Measurements from ENCODE around the gene GRIK1. TPM values are rescaled to one million over a fixed set of nuclear protein-coding genes. Genes with fewer than 3 reads are reported as not detected.
A peak's percentile ranks its signal among the peaks of the same experiment; 100 is the strongest.
"Not testable (repeated sequence)": the region's sequence is repeated elsewhere in the genome, so short reads cannot be mapped to it uniquely, and the experiment has no call there.

GRIK1 gene
- 4.6 TPM for total RNA-seq

- peak; percentile 43 for DNase-seq (ENCODE audit: low spot score)
- no peak for ATAC-seq
- intact Hi-C loops (cut with DNase I) = no loop called here
These were observed at the start of gene GRIK1 for GRCh38 chr21:29939924-29940275. TSS of gene GRIK1 (minus strand) at chr21:29939996.

- ATAC-seq (no peak), DNase-seq (ENCODE audit: low spot score) (no peak)
- intact Hi-C loops (cut with DNase I) = no loop called here
These were observed 48.0 kb upstream of the GRIK1 start for GRCh38 chr21:29987762-29988161.

GRCh38 chr21:29985866-29986265 lies 46.1 kb upstream of the GRIK1 start:
- ATAC-seq (no peak), DNase-seq (ENCODE audit: low spot score) (no peak)
- intact Hi-C loops (cut with DNase I) = no loop called here

GRCh38 chr21:29979043-29979442 lies 39.2 kb upstream of the GRIK1 start:
- ATAC-seq = no peak
- intact Hi-C loops (cut with DNase I) = no loop called here
- DNase-seq (ENCODE audit: low spot score) = no peak

- DNase-seq (ENCODE audit: low spot score) = no peak
- no peak for ATAC-seq
- intact Hi-C loops (cut with DNase I) = no loop called here
These were observed 36.0 kb upstream of the GRIK1 start for GRCh38 chr21:29975776-29976175.

- DNase-seq (ENCODE audit: low spot score) (no peak), ATAC-seq (no peak)
- intact Hi-C loops (cut with DNase I) = no loop called here
These were observed 33.5 kb upstream of the GRIK1 start for GRCh38 chr21:29973258-29973657.

- intact Hi-C loops (cut with DNase I) = no loop called here
- no peak for ATAC-seq
- DNase-seq (ENCODE audit: low spot score) = no peak
These were observed 21.7 kb upstream of the GRIK1 start for GRCh38 chr21:29961291-29962027.

- ATAC-seq (no peak), DNase-seq (ENCODE audit: low spot score) (no peak)
- intact Hi-C loops (cut with DNase I) = no loop called here
These were observed 18.8 kb upstream of the GRIK1 start for GRCh38 chr21:29958551-29958950.

- DNase-seq (ENCODE audit: low spot score); ATAC-seq; intact Hi-C loops (cut with DNase I): not testable (repeated sequence)
These were observed 18.2 kb upstream of the GRIK1 start for GRCh38 chr21:29958035-29958434.

- intact Hi-C loops (cut with DNase I) = no loop called here
- no peak for DNase-seq (ENCODE audit: low spot score)
- ATAC-seq = no peak
These were observed 13.9 kb upstream of the GRIK1 start for GRCh38 chr21:29953690-29954089.

- ATAC-seq (no peak), DNase-seq (ENCODE audit: low spot score) (no peak)
- intact Hi-C loops (cut with DNase I) = no loop called here
These were observed 13.3 kb upstream of the GRIK1 start for GRCh38 chr21:29953072-29953471.

GRCh38 chr21:29951911-29952310 lies 12.1 kb upstream of the GRIK1 start:
- no peak for ATAC-seq
- DNase-seq (ENCODE audit: low spot score) = no peak
- intact Hi-C loops (cut with DNase I) = no loop called here

GRCh38 chr21:29949991-29950390 lies 10.2 kb upstream of the GRIK1 start:
- intact Hi-C loops (cut with DNase I) = no loop called here
- ATAC-seq = no peak
- no peak for DNase-seq (ENCODE audit: low spot score)

GRCh38 chr21:29947119-29947518 lies 7.3 kb upstream of the GRIK1 start:
- intact Hi-C loops (cut with DNase I) = no loop called here
- no peak for ATAC-seq
- no peak for DNase-seq (ENCODE audit: low spot score)

- DNase-seq (ENCODE audit: low spot score) = no peak
- no peak for ATAC-seq
- intact Hi-C loops (cut with DNase I) = no loop called here
These were observed 4.1 kb upstream of the GRIK1 start for GRCh38 chr21:29943885-29944284.

- intact Hi-C loops (cut with DNase I) = no loop called here
- ATAC-seq (no peak), DNase-seq (ENCODE audit: low spot score) (no peak)
These were observed 2.2 kb upstream of the GRIK1 start for GRCh38 chr21:29942034-29942433.

GRCh38 chr21:29940991-29941390 lies 1.2 kb upstream of the GRIK1 start:
- DNase-seq (ENCODE audit: low spot score) = no peak
- ATAC-seq = no peak
- intact Hi-C loops (cut with DNase I) = no loop called here

- DNase-seq (ENCODE audit: low spot score) (no peak), ATAC-seq (no peak)
- intact Hi-C loops (cut with DNase I) = no loop called here
These were observed 565 bp upstream of the GRIK1 start for GRCh38 chr21:29940361-29940760.

- ATAC-seq (no peak), DNase-seq (ENCODE audit: low spot score) (peak; percentile 39)
- intact Hi-C loops (cut with DNase I) = no loop called here
These were observed 482 bp downstream of the GRIK1 start for GRCh38 chr21:29939104-29939923.

- intact Hi-C loops (cut with DNase I) = no loop called here
- no peak for DNase-seq (ENCODE audit: low spot score)
These were observed 1.1 kb downstream of the GRIK1 start for GRCh38 chr21:29938776-29939103.

GRCh38 chr21:29933088-29933487 lies 6.7 kb downstream of the GRIK1 start:
- intact Hi-C loops (cut with DNase I) = no loop called here
- DNase-seq (ENCODE audit: low spot score) = no peak
- ATAC-seq = no peak

More at GRCh38 chr21:29938776-29939103, 1.1 kb downstream of the GRIK1 start:
- no peak for ATAC-seq
